Right ventricle myocardium superior (tissue), 1 donor: ENCODE results near the gene CR2. TPM values are rescaled to one million over a fixed set of nuclear protein-coding genes. Genes with fewer than 3 reads are reported as not detected.

ENCODE experiments used
- total RNA-seq: library from RNA; stranded (reverse); fragmentation: NEBNext Ultra II Directional; extraction: Animal tissue kit (Norgen Biotek cat#: 25700); gene quantifications from one replicate; pipeline ENCODE4 v1.2.1, GENCODE V29; 2021
- donor health status: DM: no; HTN: yes; CAD: no; lungs with severe emphysema.

Gene CR2
- total RNA-seq, 1 donor from 2014 or later: not detected

Other genes with a start within 250 kb of the CR2 start
- 73.6 TPM for gene CD55, start 132.7 kb upstream of the CR2 start, total RNA-seq
- 2.4 TPM for gene CR1, start 41.8 kb downstream of the CR2 start, total RNA-seq
- gene CR1L, start 190.8 kb downstream of the CR2 start, total RNA-seq: not detected